GM18502 (cell line): Measurements from ENCODE around the gene SLC6A6.
"Not testable (repeated sequence)": the region's sequence is repeated elsewhere in the genome, so short reads cannot be mapped to it uniquely, and the experiment has no call there.

Experiments used
- ATAC-seq: cut with Tn5 transposase; IDR thresholded peaks from one replicate; pipeline ENCODE4 v1.9.1; 2021; ENCODE audit warnings: mild to moderate bottlenecking; ENCODE audit not compliant: unreplicated experiment, poor library complexity

Gene SLC6A6

DNA sequence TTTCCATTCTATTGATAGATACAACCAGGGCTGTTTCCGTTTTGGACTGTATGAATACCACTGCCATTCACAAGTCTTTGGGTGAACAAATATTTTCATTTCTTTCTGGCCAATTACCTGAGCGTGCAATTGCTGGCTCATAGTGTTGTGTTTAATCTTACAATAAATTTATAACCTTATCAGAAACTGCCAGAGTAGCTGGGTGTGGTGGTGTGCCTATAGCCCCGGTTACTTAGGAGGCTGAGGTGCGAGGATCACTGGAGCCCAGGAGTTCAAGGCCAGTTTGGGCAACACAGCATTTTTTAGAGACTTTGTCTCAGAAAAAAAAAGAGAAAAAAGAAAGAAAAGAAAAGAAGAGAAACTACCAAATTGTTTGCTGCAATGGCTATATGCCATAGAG is 5.4 kb upstream of the SLC6A6 start:
- no peak for ATAC-seq

DNA sequence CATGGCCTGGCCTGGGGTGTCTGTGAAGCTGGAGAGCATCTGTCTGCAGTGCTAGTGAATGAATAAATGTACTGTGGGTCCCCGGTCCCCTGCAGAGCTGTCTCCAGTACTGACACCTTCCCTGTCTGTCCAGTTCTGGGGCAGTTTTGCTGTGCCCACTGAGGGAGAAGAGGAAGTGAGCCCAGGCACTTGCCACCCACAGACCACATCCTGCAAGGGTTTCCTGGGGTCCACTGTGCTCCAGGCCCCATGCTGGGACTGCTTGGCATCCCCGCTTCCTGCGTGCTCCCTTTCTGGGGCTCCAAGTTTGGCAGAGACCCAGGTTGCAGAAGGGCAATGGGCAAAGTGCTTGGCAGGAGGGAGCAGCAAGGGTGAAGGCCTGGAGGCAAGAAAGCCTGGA is 4.9 kb upstream of the SLC6A6 start:
- ATAC-seq: no peak

DNA sequence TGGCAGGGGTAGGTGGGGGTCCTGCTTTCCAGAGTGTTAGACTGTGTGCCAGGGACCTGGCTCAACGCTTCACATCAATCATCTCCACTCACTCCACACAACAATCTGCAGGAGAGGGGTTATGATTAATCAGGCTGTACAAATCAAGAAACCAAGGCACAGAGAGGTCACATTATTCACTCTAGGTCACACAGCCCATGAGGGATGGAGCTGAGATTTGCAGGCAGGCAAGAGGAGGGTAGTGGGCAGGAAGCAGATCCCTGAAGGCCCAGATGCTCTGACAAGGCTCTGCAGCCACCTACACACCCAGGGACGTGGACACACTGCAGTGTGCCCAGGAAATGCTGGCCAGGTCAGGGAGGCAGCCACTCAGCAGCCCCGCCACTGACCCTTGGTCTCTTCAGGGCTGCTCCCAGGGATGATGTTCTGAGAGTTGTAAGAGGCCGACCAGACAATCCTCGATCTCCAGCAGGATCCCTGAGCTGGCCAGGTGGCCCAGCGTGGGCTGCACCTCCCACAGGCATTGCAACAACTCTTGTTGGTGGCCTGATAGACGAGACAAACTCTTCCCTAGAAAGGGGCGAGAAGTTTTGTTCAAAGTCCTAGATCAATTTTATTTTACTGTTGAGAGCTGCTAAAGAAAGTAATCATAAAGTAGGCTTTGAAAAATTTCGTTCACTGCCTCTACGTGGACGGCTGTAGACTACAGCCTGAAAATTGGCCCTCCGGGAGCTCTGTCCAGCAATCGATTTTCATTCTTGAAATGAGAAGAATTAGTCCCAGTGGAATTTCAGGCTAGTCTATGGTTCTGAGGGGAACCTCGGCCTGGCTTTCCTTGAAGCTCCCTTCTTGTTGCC is 4.2 kb upstream of the SLC6A6 start:
- no peak for ATAC-seq

DNA sequence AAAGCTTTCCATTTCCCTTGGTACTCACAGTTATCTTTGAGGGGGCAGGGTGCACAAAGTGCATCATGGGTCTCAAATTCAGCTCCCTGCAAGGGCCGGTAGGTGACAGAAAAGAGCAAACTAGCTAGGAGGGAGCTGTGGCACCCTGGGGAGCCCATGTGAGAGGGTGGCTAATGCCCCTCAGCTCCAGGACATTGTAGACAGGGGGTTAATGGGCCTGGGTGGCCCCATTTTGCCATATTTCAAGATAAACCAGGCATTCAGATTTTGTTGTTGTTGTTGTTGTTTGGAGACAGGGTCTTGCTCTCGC is 3.7 kb upstream of the SLC6A6 start:
- ATAC-seq: no peak

DNA sequence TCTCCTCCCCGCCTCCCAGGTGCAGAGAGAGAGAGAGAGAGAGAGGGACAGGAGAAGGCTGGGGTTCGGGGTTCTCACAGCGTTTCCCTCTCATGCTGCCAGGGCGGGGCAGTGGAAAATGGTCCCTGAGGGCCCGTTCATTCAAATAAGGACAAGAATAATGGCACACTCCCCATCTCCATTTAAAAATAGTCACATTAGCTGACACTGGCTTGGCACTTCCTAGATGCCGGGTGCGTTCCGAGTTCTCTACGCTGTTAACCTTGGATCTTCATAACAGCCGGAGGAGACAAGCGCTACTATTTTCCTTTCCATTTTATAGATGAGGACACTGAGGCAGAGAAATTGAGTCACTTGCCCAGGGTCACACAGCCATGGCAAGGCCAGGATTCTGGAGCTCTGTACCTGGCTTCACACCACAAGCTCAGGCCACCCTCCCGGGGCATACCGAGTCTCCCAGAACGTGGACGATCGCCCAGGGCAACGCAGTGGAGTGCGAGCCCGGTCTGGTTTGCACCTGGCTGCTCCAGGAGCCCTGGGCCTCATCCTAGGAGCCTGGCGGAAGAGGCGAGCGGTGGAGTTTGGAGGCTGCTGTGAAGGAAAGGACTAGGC is 608 bp upstream of the SLC6A6 start:
- no peak for ATAC-seq

DNA sequence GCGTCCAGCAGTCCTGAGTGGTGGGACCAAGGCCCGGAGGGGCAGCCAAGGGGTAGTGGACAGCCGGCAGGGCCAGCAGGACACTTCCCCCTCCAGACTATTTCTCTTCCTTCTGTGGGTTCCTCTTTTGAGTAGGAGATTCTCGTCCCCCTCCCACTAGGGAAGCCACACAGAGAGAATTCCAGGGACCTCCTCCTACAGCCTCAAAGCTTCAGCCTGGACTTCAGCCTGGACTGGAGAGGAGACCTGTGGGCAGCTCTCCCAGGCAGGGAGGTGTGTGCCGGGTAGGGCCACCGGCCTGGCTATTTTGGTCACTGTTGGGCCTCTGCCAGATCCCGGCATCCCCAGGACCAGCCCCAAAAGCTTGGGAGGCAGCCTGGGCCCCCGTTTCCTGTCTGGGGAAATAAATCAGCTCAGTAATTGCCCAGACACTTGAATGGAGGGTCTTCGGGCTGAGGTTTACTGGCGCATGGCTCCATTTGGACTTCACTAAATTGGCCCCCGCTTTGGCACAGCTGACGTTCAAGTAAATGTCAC is 1.3 kb downstream of the SLC6A6 start:
- ATAC-seq: no peak

DNA sequence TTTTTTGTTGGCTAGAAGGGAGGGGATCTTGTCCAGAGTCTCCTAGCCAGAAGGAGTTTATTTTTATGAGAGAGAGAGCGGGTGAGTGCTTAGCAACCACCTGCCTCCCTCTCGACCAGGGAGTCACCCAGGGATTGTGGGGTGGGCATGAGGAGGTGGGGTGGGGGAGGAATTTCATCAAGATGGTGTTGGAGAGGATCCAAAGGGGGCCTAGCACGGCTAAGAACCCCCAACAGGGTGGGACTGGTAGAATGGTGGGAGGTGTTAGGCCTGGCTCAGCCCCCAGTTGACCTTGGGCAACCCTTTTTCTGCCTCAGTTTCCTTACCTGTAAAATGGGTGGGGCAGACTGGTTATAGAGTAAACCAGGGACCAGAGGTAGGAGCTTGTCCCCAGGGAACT is 1.8 kb downstream of the SLC6A6 start:
- ATAC-seq: no peak

DNA sequence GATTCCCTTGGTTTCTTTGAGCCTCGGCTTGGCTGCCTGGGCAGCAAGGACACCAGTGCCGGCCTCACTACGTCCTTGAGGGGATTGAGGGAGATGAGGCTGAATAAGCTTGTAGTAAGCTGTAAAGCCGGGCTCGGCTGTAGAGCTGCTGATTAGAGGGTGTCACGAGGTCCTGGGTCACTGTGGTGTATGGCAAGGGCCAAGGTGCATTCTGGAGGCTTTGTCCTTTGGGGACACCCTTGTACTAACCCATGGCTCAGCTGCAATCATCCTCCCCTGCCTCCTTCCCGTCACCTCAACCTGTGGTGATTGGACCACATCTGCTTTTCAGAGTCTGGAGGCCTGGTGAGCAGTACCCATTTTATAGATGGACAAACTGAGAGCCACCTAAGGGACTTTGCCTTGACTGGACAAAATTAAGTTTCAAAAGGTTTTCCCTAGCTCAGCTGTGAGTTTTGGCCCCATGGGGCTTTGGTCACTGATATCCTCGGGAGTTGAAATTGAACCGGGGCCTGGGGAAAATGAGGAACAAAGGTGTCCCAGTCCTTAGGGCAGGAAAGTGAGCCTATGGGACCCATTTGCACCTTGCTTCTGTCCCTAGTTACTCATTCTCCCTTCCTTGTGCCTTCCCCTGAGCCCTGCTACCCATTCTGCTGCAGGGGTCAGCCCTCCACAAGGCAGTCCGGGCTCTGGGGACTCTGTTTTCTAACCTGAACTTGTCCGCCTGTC is 2.4 kb downstream of the SLC6A6 start:
- no peak for ATAC-seq

DNA sequence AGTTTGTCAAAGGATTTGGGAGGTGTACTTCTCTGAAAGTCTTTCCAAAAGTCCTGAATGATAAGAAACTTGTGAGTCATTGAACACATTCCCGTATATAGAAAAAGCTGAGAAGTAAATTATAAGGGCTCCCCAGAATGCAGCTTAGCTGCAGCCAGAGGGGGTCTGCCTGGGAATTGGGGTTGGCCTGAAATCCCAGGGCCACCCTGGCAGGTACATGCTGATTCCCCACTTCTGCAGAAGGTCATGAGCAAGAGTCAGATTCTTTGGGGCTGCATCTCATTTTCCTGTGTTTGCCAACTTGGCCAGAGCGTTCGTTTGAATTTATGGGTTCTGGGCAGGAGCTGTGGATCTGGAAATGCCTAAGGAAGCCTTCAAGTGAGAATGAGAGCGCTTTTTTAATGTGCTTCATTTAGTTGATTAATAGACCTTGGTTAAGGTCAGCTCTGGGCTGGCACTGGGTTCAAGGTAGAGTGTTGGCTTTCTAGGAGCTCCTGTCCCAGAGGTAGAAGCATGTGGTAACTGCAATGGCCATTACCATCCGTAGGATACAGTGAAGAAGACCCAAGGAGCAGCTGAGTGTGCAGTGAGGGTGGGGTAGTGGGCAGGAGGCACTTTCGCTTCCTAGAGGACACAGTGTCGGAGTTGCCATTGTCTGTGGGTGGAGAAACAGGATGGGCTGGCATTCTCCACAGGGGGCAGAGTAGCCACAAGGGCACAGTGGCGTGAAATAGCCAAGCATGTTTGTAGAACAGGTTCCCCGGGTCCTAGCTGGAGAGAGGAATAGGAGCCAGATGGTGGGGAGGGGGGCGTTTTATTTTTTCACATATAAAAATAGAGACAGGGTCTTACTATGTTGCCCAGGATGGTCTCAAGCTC is 3.2 kb downstream of the SLC6A6 start:
- no peak for ATAC-seq

DNA sequence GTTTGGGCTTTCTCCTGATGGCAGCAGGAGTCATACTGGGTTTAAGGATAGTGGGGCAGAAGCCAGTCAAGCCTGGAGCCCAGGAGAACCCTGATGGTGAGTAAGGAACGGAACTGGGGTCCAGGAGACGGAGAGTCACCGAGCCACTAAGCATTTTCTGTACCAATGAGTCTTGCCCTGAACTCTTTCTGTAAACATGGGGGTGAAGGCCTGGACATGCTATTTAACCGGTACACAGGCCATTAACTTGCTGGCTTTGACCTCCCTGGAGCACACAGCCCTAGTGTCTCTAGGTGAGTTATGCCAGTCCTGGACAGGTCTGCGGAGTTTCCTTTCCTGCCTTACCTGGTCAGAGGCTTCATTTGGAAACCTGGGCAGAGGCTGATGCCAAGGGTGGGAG is 3.9 kb downstream of the SLC6A6 start:
- no peak for ATAC-seq

DNA sequence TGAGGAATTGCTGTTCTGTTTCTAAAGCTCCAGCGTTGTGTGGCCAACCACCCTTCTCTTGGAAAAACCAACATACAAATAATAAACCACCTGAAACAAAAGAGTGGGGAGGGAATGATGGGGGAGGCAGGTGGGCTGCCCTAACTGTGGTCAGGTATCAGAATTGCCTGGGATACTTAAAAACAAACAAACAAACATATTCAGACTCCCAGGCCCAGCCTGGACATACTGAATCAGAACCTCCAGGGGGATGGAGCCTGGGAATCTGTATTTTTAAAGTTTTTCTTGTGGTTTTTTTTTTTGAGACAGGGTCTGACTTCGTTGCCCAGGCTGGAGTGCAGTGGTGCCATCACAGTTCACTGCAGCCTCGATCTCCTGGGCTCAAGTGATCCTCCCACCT is 4.4 kb downstream of the SLC6A6 start:
- ATAC-seq: no peak

DNA sequence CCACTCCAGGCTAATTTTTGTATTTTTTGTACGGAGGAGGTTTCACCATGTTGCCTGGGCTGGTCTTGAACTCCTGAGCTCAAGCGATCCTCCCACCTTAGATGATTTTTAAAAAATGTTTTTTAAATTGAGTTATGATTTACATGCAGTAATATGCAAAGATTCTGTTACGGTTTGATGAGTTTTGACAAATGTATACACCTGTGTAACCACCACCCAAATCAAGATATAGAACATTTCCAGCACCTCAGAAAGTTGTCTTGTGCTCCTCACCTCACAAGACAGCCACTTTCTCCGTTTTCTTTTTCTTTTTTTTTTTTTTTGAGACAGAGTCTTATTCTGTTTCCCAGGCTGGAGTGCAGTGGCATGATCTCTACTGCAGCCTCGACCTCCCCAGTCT is 4.8 kb downstream of the SLC6A6 start:
- no peak for ATAC-seq

DNA sequence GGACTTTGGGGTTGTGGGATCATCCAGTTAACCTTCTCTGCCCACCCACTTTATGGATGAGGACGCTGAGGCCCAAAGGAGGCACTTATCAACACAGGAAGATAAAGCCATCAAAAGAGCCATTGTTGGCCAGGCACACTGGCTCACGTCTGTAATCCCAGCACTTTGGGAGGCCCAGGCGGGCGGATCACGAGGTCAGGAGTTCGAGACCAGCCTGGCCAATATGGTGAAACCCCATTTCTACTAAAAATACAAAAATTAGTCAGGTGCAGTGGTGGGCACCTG is 7.3 kb downstream of the SLC6A6 start:
- not testable (repeated sequence) for ATAC-seq

DNA sequence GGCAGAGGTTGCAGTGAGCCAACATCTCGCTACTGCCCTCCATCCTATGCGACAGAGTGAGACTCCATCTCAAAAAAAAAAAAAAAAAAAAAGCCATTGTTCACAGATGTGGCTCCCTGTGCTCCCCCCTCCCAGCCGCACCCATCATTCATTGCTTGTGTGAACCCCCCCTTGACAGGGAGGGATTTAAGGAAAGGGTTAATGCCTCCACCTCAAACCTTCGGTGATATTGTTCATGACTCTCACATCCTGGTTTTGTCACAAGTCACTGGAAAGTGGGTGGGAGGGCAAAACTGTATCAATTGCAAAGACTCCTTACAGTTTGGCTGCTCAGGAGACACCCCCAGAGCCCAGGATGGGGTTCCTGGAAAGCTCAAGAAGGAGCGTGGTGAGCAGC is 7.7 kb downstream of the SLC6A6 start:
- ATAC-seq: no peak

DNA sequence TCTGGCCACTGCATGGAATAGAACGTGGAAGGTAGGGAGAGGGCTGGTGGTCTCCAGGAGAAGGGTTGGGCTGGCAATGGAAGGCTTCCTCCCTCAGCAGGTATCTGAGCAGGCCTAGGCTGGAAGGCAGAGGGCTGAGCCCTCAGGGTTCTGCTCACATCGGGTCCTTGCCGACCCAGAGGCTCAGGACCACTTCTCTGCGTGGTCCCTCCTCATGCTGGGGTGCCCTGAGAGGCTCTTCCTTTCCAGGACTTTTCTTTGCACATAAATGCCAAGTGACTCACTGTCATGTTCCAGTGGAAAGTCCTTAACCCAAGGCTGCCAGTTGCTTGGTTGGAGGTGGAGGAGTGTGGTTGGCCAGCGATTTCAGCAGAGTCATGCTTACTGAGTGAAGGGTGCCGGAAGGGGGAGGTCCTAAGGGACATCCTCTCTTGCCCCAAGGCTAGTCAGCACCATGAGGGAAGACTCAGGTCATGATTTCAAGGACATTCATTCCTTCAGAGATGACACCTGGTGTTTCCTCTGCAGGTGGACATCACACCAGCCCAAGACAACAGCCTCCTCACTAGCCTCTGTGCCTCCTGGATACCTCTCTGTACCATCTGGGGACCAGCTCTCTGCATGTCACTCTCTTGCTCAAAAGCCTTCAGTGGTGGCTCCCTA is 8.2 kb downstream of the SLC6A6 start:
- ATAC-seq: peak; percentile 85

DNA sequence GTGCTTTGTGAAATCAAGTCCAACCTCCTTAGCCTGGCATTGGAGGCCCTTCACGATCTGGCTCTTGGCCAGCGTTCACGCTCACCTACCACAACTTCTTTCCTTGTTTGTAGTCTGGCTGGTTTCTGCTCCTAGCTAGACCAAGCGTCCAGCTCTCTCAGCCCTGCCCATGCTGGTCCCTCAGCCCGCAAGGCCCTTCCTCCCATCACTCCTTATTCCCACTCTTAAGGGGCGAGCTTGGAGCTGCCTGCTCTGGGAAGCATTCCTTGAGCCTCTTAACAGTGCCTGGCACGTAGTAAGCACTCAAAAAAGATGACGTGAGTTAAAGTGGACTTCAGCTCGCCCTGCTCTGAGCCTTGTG is 8.7 kb downstream of the SLC6A6 start:
- no peak for ATAC-seq

DNA sequence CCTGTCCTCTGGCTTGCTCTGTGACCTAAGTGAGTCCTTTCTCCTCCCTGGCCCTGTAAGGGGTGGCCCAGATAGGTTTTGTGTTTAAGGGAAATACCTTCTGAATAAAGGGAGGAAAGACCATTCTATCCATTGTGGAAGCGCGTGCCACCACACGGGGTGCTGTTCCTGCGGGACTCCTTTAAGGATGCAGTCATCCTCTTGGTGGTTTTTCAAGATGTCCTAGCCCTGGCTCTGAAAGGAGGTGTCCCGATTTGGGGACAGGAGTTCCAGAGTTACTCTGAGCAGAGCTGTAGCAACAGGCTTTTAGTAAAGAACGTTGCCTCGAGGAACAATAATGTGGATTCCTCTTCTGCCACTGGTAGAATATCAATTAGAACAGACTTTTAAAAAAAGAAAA is 9.6 kb downstream of the SLC6A6 start:
- no peak for ATAC-seq

DNA sequence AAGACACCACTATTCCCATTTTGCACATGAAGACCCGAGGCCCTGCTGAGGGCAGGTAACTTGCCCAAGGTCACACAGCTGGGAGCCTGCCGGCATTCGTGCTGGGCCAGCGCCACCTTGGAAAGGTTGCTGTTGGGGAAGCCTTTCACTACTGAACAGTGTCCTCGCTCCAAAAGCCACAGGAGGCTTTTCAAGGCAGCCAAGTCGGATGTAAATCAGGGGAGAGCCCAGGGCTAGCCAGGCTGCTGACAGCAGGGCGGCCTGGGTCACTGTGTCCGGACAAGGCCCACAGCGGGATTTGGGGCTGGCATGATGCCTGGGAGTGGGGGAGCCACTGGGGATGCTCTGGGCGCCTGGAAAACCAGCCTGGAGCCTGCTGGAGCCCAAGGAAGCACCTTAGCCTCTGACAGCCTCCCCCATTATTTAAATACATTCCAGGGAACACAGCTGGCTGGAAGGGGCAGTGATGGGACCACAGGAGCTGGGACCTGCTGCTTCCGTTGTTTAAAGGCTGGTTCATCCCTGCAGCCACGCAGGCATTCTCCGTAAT is 10.5 kb downstream of the SLC6A6 start:
- ATAC-seq: no peak

DNA sequence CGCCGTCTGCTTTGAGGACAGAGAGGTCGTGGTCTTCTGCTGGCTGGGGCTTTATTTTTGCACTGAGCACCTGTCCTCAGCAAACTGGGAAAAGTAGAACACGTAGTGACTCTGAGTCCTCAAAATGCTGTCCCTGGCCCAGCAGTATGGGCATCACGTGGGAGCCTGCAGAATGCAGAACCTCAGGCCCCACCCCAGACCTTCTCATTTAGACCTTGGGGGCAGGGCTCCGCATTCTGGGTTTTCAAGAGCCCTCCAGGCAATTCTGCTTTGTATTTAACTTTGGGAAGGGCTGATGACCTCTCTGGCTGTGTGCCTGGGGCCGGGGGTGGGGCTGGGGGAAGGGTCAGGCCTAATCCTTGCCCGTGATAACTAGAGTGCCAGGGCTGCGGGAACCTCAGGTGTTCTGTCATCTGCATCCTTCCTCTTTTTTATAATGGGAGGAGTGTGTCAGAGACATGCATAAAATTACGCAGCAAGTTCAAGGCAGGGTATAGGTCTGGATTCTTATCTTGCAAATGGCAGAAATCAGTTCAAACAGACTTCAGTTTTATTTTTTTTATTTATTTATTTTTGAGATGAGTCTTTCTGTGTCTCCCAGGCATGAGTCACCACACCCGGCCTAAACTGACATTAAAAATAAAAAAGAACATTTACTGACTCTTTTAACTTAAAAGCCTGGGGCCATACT is 11.1 kb downstream of the SLC6A6 start:
- no peak for ATAC-seq
